ENCODE measurements around the gene MCRIP2.

MCRIP2 gene

GRCh38 chr16:633336-634050 lies 8.1 kb upstream of the MCRIP2 start:
- no peak for TF ChIP-seq CTCF (IDR thresholded peaks at IDR 0.05; ENCODE audit: control insufficient read depth, extremely low read depth, insufficient read depth)

GRCh38 chr16:634051-634670 lies 7.5 kb upstream of the MCRIP2 start:
- no peak overlapping the region for H3K4me3 ChIP-seq (ENCODE audit: low read depth, low read length)
- no peak for TF ChIP-seq CTCF (IDR thresholded peaks at IDR 0.05; ENCODE audit: control insufficient read depth, extremely low read depth, insufficient read depth)
- DNase-seq (ENCODE audit: low read depth), result no peak

More at GRCh38 chr16:633336-634050, 8.1 kb upstream of the MCRIP2 start:
- H3K4me3 ChIP-seq (ENCODE audit: low read depth, low read length), result no peak overlapping the region
- no peak for DNase-seq (ENCODE audit: low read depth)

- DNase-seq (ENCODE audit: low read depth), result no peak
- peak overlapping the region; percentile 87 for H3K4me3 ChIP-seq (ENCODE audit: low read depth, low read length)
- TF ChIP-seq CTCF (IDR thresholded peaks at IDR 0.05; ENCODE audit: control insufficient read depth, extremely low read depth, insufficient read depth), result no peak
Observed at GRCh38 chr16:634996-635395, 6.6 kb upstream of the MCRIP2 start.

GRCh38 chr16:635573-636205 lies 5.9 kb upstream of the MCRIP2 start:
- no peak for DNase-seq (ENCODE audit: low read depth)
- no peak for TF ChIP-seq CTCF (IDR thresholded peaks at IDR 0.05; ENCODE audit: control insufficient read depth, extremely low read depth, insufficient read depth)
- H3K4me3 ChIP-seq (ENCODE audit: low read depth, low read length), result peak overlapping the region; percentile 87

- peak within 1 kb of the TSS; percentile 87 for H3K4me3 ChIP-seq (ENCODE audit: low read depth, low read length)
- 0 out of 2 replicates have a peak, but pooled peaks have one; percentile 21 for TF ChIP-seq CTCF (IDR thresholded peaks at IDR 0.05; ENCODE audit: control insufficient read depth, extremely low read depth, insufficient read depth)
- DNase-seq (ENCODE audit: low read depth), result peak; percentile 84
Observed at GRCh38 chr16:636206-637080, 5.2 kb upstream of the MCRIP2 start, which contains the start of gene METTL26. Gene METTL26 (minus strand): TSS chr16:636305. CDS start chr16:636290, 15 bp downstream.

All from LNCaP clone FGC (cell line).